ENCODE results near the gene JTB.

Gene JTB

GRCh38 chr1:153929981-153930948 is 47.2 kb downstream of the JTB start:
- DNase-seq, result no peak

- no peak for DNase-seq
Measured at GRCh38 chr1:153929426-153929825, 48.0 kb downstream of the JTB start.

- DNase-seq, result no peak
Measured at GRCh38 chr1:153928791-153929341, 48.6 kb downstream of the JTB start.

- DNase-seq, result no peak
Measured at GRCh38 chr1:153928245-153928644, 49.2 kb downstream of the JTB start.

GRCh38 chr1:153926405-153926804 is 51.1 kb downstream of the JTB start:
- no peak for DNase-seq

All from fibroblast of skin of right biceps (primary cell).